ENCODE results near the gene SLC12A8.

The SLC12A8 gene

DNA sequence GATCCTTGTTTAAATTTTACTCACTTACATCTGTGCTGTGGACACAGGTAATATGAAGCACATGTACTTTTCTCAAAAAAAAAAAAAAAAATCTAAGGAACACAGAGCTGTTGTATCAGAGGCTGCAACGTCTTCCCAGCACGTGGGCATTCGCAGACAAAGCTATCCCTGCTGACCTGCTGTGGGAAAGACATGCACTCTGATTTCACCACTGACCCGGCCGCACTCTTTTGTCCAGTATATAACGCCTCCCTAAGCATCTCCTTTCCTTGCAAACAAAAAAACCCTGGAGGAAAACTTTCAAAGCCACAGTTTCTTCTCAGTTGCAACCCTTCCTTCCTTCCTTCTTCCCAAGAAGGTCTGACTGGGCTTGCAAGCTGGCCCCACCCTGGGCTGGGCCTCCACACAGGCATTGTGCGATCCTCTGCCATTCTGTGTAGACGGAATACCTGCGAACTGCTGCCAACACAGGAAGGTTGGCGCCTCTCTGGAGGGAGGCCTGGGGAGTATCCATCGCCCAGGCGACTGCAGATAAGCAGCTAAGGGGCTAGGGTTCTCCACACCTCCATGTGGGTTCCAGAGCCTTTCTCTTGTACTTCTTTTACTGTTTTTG lies 50.8 kb downstream of the SLC12A8 start:
- peak; percentile 49 for DNase-seq (ENCODE audit: low read depth)
- TF ChIP-seq CTCF (conservative IDR thresholded peaks at IDR 0.05; ENCODE audit: control insufficient read depth, insufficient read depth, low read depth, low read length), result no peak
- H3K4me3 ChIP-seq (ENCODE audit: control insufficient read depth, low read depth, low read length), result no peak overlapping the region

DNA sequence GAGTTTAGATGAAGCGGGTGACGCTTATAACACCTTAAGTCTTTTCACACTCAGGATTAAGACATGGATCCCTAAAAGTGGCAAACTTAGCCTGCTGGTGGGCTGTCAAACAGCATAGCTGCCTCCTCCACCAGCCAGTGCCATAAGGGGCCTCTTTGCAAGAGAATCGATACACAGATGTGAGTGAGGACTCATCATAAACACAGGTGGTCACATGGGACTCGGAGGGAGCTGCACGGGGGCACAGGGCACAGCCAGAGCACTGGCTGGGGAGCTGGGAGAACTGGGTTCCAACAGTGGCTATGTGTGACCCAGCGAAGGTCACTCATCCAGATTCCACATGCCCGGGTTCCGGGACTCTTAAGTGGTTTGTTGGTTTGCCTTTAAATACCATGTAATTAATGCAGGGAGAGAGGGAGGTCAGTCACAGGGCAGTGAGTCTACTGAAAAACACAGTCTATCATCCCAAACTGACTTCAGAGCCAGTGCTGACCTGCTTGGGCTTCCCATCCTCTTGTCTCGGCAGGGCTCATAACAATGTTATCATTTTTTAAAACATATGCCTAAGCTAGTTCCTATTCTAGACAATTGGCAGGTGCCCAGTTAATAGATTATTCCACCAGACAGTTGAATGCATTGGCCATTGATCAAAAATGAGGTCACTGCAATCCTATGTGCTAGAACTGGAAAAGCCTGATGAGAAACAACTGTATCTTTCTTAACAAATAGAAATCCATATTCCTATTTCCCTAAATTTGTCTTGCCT lies 51.8 kb downstream of the SLC12A8 start:
- no peak overlapping the region for H3K4me3 ChIP-seq (ENCODE audit: control insufficient read depth, low read depth, low read length)
- DNase-seq (ENCODE audit: low read depth), result peak; percentile 65
- TF ChIP-seq CTCF (conservative IDR thresholded peaks at IDR 0.05; ENCODE audit: control insufficient read depth, insufficient read depth, low read depth, low read length), result no peak

- no peak for TF ChIP-seq CTCF (conservative IDR thresholded peaks at IDR 0.05; ENCODE audit: control insufficient read depth, insufficient read depth, low read depth, low read length)
- no peak for DNase-seq (ENCODE audit: low read depth)
- no peak overlapping the region for H3K4me3 ChIP-seq (ENCODE audit: control insufficient read depth, low read depth, low read length)
Observed at GRCh38 chr3:125157183-125157582, 55.4 kb downstream of the SLC12A8 start.

- TF ChIP-seq CTCF (conservative IDR thresholded peaks at IDR 0.05; ENCODE audit: control insufficient read depth, insufficient read depth, low read depth, low read length), result no peak
- H3K4me3 ChIP-seq (ENCODE audit: control insufficient read depth, low read depth, low read length), result no peak overlapping the region
- no peak for DNase-seq (ENCODE audit: low read depth)
Observed at GRCh38 chr3:125156456-125156855, 56.1 kb downstream of the SLC12A8 start.

DNA sequence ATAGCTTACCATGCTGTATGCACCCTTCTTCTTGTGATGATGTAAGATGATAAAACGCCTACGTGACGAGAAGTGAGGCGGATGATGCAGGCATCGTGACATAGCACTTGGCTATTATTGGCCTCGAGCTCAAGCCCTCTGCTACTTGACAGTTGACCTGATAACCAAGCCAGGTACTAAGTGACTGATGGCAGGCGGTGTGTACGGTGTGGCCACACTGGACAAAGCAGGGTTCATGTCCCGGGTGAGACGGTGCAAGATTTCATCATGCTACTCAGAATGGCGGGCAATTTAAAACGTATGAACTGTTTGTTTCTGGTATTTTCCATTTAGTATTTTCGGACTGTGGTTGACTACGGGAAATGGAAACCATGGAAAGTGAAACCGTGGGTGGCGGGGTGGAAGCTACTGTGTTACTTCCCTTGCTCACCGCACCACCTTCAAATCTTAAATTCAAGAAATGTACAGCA lies 57.7 kb downstream of the SLC12A8 start:
- H3K4me3 ChIP-seq (ENCODE audit: control insufficient read depth, low read depth, low read length), result no peak overlapping the region
- no peak for TF ChIP-seq CTCF (conservative IDR thresholded peaks at IDR 0.05; ENCODE audit: control insufficient read depth, insufficient read depth, low read depth, low read length)
- DNase-seq (ENCODE audit: low read depth), result no peak

GRCh38 chr3:125154110-125154509 lies 58.4 kb downstream of the SLC12A8 start:
- no peak for TF ChIP-seq CTCF (conservative IDR thresholded peaks at IDR 0.05; ENCODE audit: control insufficient read depth, insufficient read depth, low read depth, low read length)
- H3K4me3 ChIP-seq (ENCODE audit: control insufficient read depth, low read depth, low read length), result no peak overlapping the region
- no peak for DNase-seq (ENCODE audit: low read depth)

All from fibroblast of mammary gland (primary cell).